ENCODE results near the gene RUFY4. TPM values are rescaled to one million over a fixed set of nuclear protein-coding genes. Genes with fewer than 3 reads are reported as not detected.
"Not testable (repeated sequence)": the region's sequence is repeated elsewhere in the genome, so short reads cannot be mapped to it uniquely, and the experiment has no call there.

RUFY4 gene, protein sequence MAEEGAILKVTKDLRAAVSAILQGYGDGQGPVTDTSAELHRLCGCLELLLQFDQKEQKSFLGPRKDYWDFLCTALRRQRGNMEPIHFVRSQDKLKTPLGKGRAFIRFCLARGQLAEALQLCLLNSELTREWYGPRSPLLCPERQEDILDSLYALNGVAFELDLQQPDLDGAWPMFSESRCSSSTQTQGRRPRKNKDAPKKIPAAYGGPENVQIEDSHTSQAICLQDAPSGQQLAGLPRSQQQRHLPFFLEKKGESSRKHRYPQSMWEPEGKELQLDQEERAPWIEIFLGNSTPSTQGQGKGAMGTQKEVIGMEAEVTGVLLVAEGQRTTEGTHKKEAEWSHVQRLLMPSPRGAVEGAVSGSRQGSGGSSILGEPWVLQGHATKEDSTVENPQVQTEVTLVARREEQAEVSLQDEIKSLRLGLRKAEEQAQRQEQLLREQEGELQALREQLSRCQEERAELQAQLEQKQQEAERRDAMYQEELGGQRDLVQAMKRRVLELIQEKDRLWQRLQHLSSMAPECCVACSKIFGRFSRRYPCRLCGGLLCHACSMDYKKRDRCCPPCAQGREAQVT
- total RNA-seq (not detected in 2 replicates), polyA plus RNA-seq (not detected in 2 replicates), polyA minus RNA-seq (not detected in 2 replicates), Bru-seq, nascent RNA (not detected), BruChase-seq, experiment 1, labeled RNA remaining after a 6-hour chase (percentile 5 among the genes with signal in this experiment), BruChase-seq, experiment 2, labeled RNA remaining after a 2-hour chase (not detected)
- polyA plus RNA-seq (2011; cell fraction: cytosol; rRNA removed), result not detected in 2 replicates
- polyA plus RNA-seq (2011; cell fraction: nucleus; rRNA removed), result not detected in 2 replicates
- polyA plus RNA-seq (2012), result not detected in 2 replicates
- polyA minus RNA-seq (2011; cell fraction: cytosol; rRNA and poly(A)+ RNA removed), result not detected
- not detected in 2 replicates for polyA minus RNA-seq (2011; cell fraction: nucleus; rRNA and poly(A)+ RNA removed)
- long read RNA-seq, result 0 reads

DNA sequence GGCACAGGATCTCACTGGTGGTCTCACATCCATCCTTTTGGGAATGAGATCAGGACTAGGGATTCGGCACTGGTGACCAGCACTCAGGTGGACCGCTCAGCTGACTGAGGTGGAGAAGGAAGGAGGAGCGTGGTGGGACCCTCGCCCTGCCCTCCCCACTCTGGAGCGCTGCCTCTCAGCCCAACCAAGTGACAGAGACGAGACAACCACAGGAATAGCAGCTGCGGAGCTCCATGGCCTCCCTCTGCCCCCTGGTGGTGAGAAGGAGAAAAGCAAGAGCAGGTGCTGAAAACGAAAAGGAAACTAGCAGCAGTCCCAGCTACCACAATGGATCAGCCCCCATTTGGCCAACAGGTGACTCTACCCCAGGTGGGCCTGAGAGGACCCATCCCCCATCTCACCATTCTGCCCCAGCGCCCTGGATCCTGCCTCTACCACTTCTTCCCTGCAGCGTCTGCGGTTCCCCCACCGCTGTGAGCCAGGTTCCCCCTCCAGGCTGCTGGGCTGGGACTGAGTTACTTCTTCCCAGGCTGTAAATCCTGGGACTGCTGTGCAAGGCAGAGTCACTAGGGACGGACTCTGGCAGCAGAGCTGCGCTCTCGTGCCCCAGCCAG, at the start of gene RUFY4:
Gene RUFY4 (plus strand): TSS at position 533 of the 614 bp plus-strand sequence. CDS start 1,353 bp downstream, outside the sequence.
- H3K9me3 ChIP-seq (replicated peaks; ENCODE audit: control insufficient read depth, insufficient read depth, low read length); H3K79me2 ChIP-seq (ENCODE audit: control insufficient read depth, insufficient read depth, low read length); H3K4me2 ChIP-seq (ENCODE audit: insufficient read depth, low read length); H3K36me3 ChIP-seq (ENCODE audit: control insufficient read depth in 2 of 2, extremely low read depth in 1 of 2, insufficient read depth in 2 of 2, low read length in 2 of 2); BruUV-seq (replicated peaks); dilution Hi-C loops (cut with MboI; ENCODE audit: extremely low pct_ligation_motif_present, low sequenced_read_pairs); H3K4me1 ChIP-seq (ENCODE audit: control insufficient read depth, extremely low read depth, insufficient read depth, low read length); H3K27me3 ChIP-seq (ENCODE audit: control insufficient read depth in 2 of 2, insufficient read depth in 2 of 2, low read length in 2 of 2); H3K9ac ChIP-seq (replicated peaks; ENCODE audit: extremely low read depth, insufficient read depth, low read length); H3K27ac ChIP-seq (ENCODE audit: insufficient read depth, low read depth, low read length); H2AFZ ChIP-seq (ENCODE audit: low read depth, low read length); H4K20me1 ChIP-seq (replicated peaks; ENCODE audit: control insufficient read depth, extremely low read depth, insufficient read depth, low read length); POLR2A ChIA-PET; H3K9me1 ChIP-seq (replicated peaks; ENCODE audit: control insufficient read depth, extremely low read depth, insufficient read depth, low read length): not testable (repeated sequence)
- H3K4me3 ChIP-seq (replicated peaks in 1 of 3; ENCODE audit: insufficient read depth in 1 of 3, low read depth in 1 of 3, low read length in 3 of 3), result peak within 1 kb of the TSS in 1 of 3 experiments; percentile 25
- intact Hi-C loops (cut with micrococcal nuclease), result loop anchor here (1.0 to 2.0 kb wide), 4 partner anchors 74 to 284 kb away; no protein-coding TSS in a partner anchor
- peak; percentile 52 for DNase-seq (ENCODE audit: low read depth, low spot score)
- peak; percentile 66 to 77 for TF ChIP-seq CTCF (IDR thresholded peaks at IDR 0.05; ENCODE audit: extremely low read depth in 1 of 2, insufficient read depth in 1 of 2, low read depth in 1 of 2, low read length in 2 of 2)
- CTCF ChIA-PET, result interaction anchor here (1.0 to 10.1 kb wide), 24 partner anchors 9 to 418 kb away, joined by 3 to 317 read pairs (median 4); no protein-coding TSS in a partner anchor
- peak; percentile 99 for FAIRE-seq

Data from endothelial cell of umbilical vein (primary cell).